Sigmoid colon (tissue), 7 donors: ENCODE data around the gene SLC6A6. TPM values are rescaled to one million over a fixed set of nuclear protein-coding genes. Genes with fewer than 3 reads are reported as not detected.

Experiments used
- DNase-seq: peaks from one replicate; pipeline ENCODE4 v3.0.0-alpha.2; 2019
- H3K27ac ChIP-seq, 4 donors: fragments of 200-600 bp; sonication (generic); one replicate each; pipeline ENCODE4 v1.5.1; 2016 to 2019; ENCODE audit warnings: mild to moderate bottlenecking in 1 of 4
- H3K27me3 ChIP-seq, 3 donors: fragments of 200-600 bp; sonication (generic); one replicate each; pipeline ENCODE4 v1.5.1; 2019; ENCODE audit warnings: mild to moderate bottlenecking in 1 of 3
- H3K36me3 ChIP-seq, 4 donors: fragments of 200-600 bp; sonication (generic); one replicate each; pipeline ENCODE4 v1.5.1; 2016 to 2019
- H3K4me1 ChIP-seq, 4 donors: fragments of 200-600 bp; sonication (generic); one replicate each; pipeline ENCODE4 v1.5.1; 2017 to 2019
- H3K4me3 ChIP-seq, 4 donors: fragments of 200-600 bp; sonication (generic); one replicate each; pipeline ENCODE4 v1.5.1; 2017 to 2019; ENCODE audit warnings: mild to moderate bottlenecking in 2 of 4, moderate library complexity in 1 of 4
- H3K9me3 ChIP-seq, 4 donors: fragments of 200-600 bp in 3 of 4; sonication (generic) in 3 of 4; one replicate each; pipeline versions ENCODE4 v1.5.1 to v1.6.1; 2013 to 2019
- CTCF ChIP-seq, 4 experiments: fragments of 450-650 bp in 3 of 4; fragments of 200-600 bp in 1 of 4; IDR thresholded peaks; one replicate each; pipeline ENCODE4 v1.5.1; 2016 to 2019; ENCODE audit warnings: antibody characterized with exemption in 4 of 4, mild to moderate bottlenecking in 3 of 4, moderate library complexity in 2 of 4
- EP300 ChIP-seq, 4 donors: sonication (generic); formaldehyde crosslinking; IDR thresholded peaks; one replicate each; pipeline ENCODE4 v1.6.1; 2017; ENCODE audit warnings: antibody characterized with exemption in 4 of 4
- POLR2A ChIP-seq, 2 donors: fragments of 450-650 bp; IDR thresholded peaks; one replicate each; pipeline ENCODE4 v1.6.1; 2016; ENCODE audit warnings: antibody characterized with exemption in 2 of 2, mild to moderate bottlenecking in 2 of 2, moderate library complexity in 2 of 2
- POLR2AphosphoS5 ChIP-seq, 4 donors: sonication (generic); formaldehyde crosslinking; IDR thresholded peaks; one replicate each; pipeline ENCODE4 v1.6.1; 2017; ENCODE audit warnings: antibody characterized with exemption in 4 of 4
- WGBS, 2 donors: extraction: QIAGEN DNeasy Blood & Tissue Kit; methylation state at CpG; one replicate each; pipeline ENCODE4 v1.1.7; 2013; 5-methylcytosine and 5-hydroxymethylcytosine counted together
- intact Hi-C: fragments of 100-400 bp; cut with DNase I; formaldehyde crosslinking; loops from one replicate; pipeline ENCODE4 v1.15.1; 2023
- polyA plus RNA-seq, 3 donors: library from polyadenylated mRNA; stranded (reverse); fragments of 200-250 nt; gene quantifications; one replicate each; pipeline ENCODE4 v1.2.3, GENCODE V29; 2013
- total RNA-seq, 4 donors: library from RNA; depleted of rRNA; stranded (reverse); fragments of >200 nt; gene quantifications; one replicate each; pipeline ENCODE4 v1.1.0, GENCODE V29; 2016
- donor health status: healthy with polysubstance abuse.
- donor health status: Bipolar disorder and iron deficiency.
- donor health status: healthy.

SLC6A6 gene
- total and polyA plus RNA-seq, 7 donors, result 2.3 to 19.1 (median 8.4) TPM

DNA sequence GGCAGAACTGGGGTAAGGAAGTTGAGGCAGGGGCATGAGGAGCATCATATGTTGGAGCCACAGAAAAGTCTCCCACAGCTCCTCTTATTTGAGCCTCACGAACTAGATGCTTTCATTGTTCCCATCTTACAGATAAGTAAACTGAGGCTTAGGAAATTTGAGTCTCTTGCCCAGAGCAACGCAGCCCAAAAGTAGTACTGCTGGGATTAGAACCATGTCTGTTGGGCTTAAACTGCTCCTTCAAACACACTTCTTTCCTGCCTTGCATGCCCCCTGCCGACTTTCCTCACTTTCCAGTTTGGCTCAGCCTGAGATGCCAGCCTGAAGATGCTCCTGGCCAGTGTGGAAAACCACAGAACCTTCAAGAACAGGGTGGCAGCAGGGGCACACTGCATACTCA, 43.1 kb upstream of the SLC6A6 start:
- Histone ChIP-seq H3K36me3 (no peaks in the 10 kb centered on the region), H3K9me3 (no peaks in the 10 kb centered on the region), H3K4me1 (peaks cover 0 to 11% (median 10%) of the 10 kb centered on the region in 4 donors), H3K4me3 (no peak overlapping the region), H3K27me3 (no peaks in the 10 kb centered on the region), H3K27ac (peak overlapping the region in 1 of 4 donors; percentile 69)
- intact Hi-C loops, result loop anchor here (2.0 to 5.0 kb wide), 3 partner anchors 43 to 93 kb away; partner anchors contain the start of gene SLC6A6
- no peak for DNase-seq
- 93 to 94% methylated on average over 3 of the region's 3 CpGs for WGBS, 2 donors
- TF ChIP-seq POLR2A (IDR thresholded peaks at IDR 0.05) (no peak), POLR2AphosphoS5 (IDR thresholded peaks at IDR 0.05) (no peak), CTCF (IDR thresholded peaks at IDR 0.05) (no peak), EP300 (IDR thresholded peaks at IDR 0.05) (no peak)

DNA sequence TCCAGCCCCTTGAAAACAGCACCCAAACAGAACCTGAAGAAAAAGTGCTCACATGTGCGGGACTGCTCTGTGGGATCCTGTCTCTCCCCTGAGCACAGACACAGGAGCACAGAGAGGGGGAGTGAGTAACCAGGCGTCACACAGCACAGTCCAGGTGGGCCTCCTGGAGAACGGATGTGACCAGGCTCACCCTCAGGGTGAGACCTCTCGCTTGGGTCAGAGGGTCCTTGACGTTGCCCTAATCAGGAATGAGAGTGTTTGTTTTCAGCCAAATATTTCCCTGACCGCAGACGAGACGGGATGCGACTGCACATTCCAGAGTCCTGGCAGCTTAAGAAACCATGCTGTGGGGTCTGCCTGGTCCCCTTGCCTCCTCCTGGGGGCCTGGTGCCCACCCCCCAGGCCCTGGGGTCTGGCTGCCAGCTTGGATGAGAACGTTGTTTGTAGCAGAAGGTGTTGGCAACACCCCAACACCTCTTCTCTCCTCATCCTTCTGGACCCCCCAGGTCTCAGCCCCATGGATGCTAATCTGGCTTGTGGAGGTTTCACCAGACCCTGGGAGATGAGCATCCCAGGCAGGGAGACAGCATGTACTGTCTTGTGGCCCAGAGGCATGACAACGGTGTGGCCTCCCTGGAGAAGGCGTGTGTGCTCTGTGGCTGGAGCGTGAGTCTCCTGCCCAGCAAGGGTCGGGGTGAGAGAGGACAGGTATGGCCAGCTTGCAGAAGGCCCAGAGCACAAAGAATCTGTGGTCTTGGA, 42.1 kb upstream of the SLC6A6 start:
- Histone ChIP-seq H3K27ac (no peak overlapping the region), H3K9me3 (no peaks in the 10 kb centered on the region), H3K4me3 (no peak overlapping the region), H3K4me1 (peaks cover 0 to 11% (median 10%) of the 10 kb centered on the region in 4 donors), H3K27me3 (no peaks in the 10 kb centered on the region), H3K36me3 (no peaks in the 10 kb centered on the region)
- TF ChIP-seq EP300 (IDR thresholded peaks at IDR 0.05) (no peak), POLR2A (IDR thresholded peaks at IDR 0.05) (no peak), POLR2AphosphoS5 (IDR thresholded peaks at IDR 0.05) (no peak), CTCF (IDR thresholded peaks at IDR 0.05) (no peak)
- DNase-seq, result no peak
- intact Hi-C loops, result no loop called here
- 79 to 83% methylated on average over 14 of the region's 14 CpGs for WGBS, 2 donors

GRCh38 chr3:14361068-14361677, 41.2 kb upstream of the SLC6A6 start:
- WGBS, 2 donors, result 86 to 90% methylated on average over 8 of the region's 8 CpGs
- H3K27ac ChIP-seq, result no peak overlapping the region
- DNase-seq, result no peak
- H3K4me3 ChIP-seq, result no peak overlapping the region
- H3K9me3 ChIP-seq, result no peaks in the 10 kb centered on the region
- TF ChIP-seq POLR2AphosphoS5 (IDR thresholded peaks at IDR 0.05) (no peak), CTCF (IDR thresholded peaks at IDR 0.05) (no peak), POLR2A (IDR thresholded peaks at IDR 0.05) (no peak), EP300 (IDR thresholded peaks at IDR 0.05) (no peak)
- H3K36me3 ChIP-seq, result no peaks in the 10 kb centered on the region
- peaks cover 0 to 11% (median 10%) of the 10 kb centered on the region in 4 donors for H3K4me1 ChIP-seq
- intact Hi-C loops, result no loop called here
- H3K27me3 ChIP-seq, result no peaks in the 10 kb centered on the region

DNA sequence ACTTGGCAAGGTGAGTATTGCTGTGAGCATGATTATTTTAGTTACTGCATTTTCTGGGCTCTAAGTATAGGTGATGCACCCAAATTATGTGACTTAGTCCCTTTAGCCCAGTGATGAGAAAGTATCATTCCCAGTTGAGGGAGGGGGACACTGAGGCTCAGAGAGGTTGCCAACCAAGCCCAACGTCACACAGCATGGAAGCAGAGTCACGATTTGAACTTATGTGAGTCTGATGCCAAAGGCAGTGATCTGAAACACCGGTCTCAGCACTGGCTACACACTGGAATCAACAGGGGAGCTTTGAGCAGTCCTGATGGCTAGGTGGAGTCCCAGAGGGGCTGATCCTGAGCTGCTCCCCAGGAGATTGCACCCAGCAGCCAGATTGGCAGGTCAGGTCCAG, 39.5 kb upstream of the SLC6A6 start:
- H3K9me3 ChIP-seq, result no peaks in the 10 kb centered on the region
- H3K4me1 ChIP-seq, result peaks cover 0 to 11% (median 10%) of the 10 kb centered on the region in 4 donors
- 89 to 92% methylated on average over 3 of the region's 3 CpGs for WGBS, 2 donors
- no peak overlapping the region for H3K4me3 ChIP-seq
- H3K27ac ChIP-seq, result no peak overlapping the region
- H3K36me3 ChIP-seq, result no peaks in the 10 kb centered on the region
- no peak for TF ChIP-seq POLR2A (IDR thresholded peaks at IDR 0.05)
- no peak for TF ChIP-seq POLR2AphosphoS5 (IDR thresholded peaks at IDR 0.05)
- TF ChIP-seq CTCF (IDR thresholded peaks at IDR 0.05), result no peak
- no peak for TF ChIP-seq EP300 (IDR thresholded peaks at IDR 0.05)
- DNase-seq, result no peak
- intact Hi-C loops, result no loop called here
- no peaks in the 10 kb centered on the region for H3K27me3 ChIP-seq
